Ascending aorta (tissue), 2 donors: ENCODE results near the gene APOLD1. TPM values are rescaled to one million over a fixed set of nuclear protein-coding genes. Genes with fewer than 3 reads are reported as not detected.

Experiments
- DNase-seq, 2 donors: peaks; one replicate each; pipeline ENCODE4 v3.0.0-alpha.2; 2019; ENCODE audit warnings: low spot score in 2 of 2
- H3K27ac ChIP-seq, 2 donors: fragments of 200-600 bp; sonication (generic); one replicate each; pipeline ENCODE4 v1.5.1; 2016 to 2017; ENCODE audit warnings: mild to moderate bottlenecking in 1 of 2
- H3K27me3 ChIP-seq: fragments of 200-600 bp; sonication (generic); one replicate; pipeline ENCODE4 v1.5.1; 2017
- H3K36me3 ChIP-seq, 2 donors: fragments of 200-600 bp; sonication (generic); one replicate each; pipeline ENCODE4 v1.5.1; 2016
- H3K4me1 ChIP-seq, 2 donors: fragments of 200-600 bp; sonication (generic); one replicate each; pipeline ENCODE4 v1.5.1; 2016 to 2017; ENCODE audit warnings: mild to moderate bottlenecking in 1 of 2
- H3K4me3 ChIP-seq, 2 donors: fragments of 200-600 bp; sonication (generic); one replicate each; pipeline ENCODE4 v1.5.1; 2016 to 2017; ENCODE audit warnings: mild to moderate bottlenecking in 1 of 2
- H3K9me3 ChIP-seq, 2 donors: fragments of 200-600 bp; sonication (generic); one replicate each; pipeline ENCODE4 v1.5.1; 2016
- intact Hi-C: fragments of 100-400 bp; cut with DNase I; formaldehyde crosslinking; loops from one replicate; pipeline ENCODE4 v1.15.1; 2023
- total RNA-seq: library from RNA; depleted of rRNA; stranded (reverse); fragments of >200 nt; gene quantifications from one replicate; pipeline ENCODE4 v1.1.0, GENCODE V29; 2016
- TF ChIP-seq, protein P1 (sequence below), 3 experiments: fragments of 200-600 bp in 2 of 3; fragments of 450-650 bp in 1 of 3; sonication (generic) in 2 of 3; IDR thresholded peaks; one replicate each; pipeline ENCODE4 v1.5.1; 2016 to 2019; ENCODE audit warnings: antibody characterized with exemption in 3 of 3, mild to moderate bottlenecking in 1 of 3, moderate library complexity in 1 of 3

APOLD1 gene
- total RNA-seq, 1 donor from 2014 or later, result 189 TPM

DNA sequence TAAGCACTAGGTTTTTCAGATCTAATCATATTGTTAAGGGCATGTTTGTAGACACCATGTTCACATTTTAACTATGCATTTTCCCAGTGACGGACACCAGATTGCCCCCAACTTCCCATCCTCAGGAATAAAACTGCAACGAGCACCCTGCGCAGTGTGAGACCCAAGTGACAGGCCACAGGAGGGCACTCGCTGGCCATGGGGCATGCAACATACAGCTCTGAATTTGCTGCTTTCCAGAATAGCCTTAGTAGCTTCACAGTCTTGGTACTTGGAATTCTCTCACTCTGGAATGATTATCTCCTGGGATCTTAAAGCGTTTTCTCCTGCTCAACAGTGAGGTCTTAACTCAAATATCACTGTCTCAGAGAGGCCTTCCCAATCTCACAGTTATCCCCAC, 26.7 kb downstream of the APOLD1 start:
- H3K4me1 ChIP-seq, result peaks cover 5 to 10% of the 10 kb centered on the region in 2 donors
- H3K4me3 ChIP-seq, result no peak overlapping the region
- TF ChIP-seq, protein P1, sequence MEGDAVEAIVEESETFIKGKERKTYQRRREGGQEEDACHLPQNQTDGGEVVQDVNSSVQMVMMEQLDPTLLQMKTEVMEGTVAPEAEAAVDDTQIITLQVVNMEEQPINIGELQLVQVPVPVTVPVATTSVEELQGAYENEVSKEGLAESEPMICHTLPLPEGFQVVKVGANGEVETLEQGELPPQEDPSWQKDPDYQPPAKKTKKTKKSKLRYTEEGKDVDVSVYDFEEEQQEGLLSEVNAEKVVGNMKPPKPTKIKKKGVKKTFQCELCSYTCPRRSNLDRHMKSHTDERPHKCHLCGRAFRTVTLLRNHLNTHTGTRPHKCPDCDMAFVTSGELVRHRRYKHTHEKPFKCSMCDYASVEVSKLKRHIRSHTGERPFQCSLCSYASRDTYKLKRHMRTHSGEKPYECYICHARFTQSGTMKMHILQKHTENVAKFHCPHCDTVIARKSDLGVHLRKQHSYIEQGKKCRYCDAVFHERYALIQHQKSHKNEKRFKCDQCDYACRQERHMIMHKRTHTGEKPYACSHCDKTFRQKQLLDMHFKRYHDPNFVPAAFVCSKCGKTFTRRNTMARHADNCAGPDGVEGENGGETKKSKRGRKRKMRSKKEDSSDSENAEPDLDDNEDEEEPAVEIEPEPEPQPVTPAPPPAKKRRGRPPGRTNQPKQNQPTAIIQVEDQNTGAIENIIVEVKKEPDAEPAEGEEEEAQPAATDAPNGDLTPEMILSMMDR (IDR thresholded peaks at IDR 0.05), result no peak
- no peaks in the 10 kb centered on the region for H3K27me3 ChIP-seq
- DNase-seq, result peak in 1 of 2 donors; percentile 57
- intact Hi-C loops, result loop anchor here (10.0 kb wide), 1 partner anchor 293 kb away; the partner anchor contains the start of gene GSG1
- no peaks in the 10 kb centered on the region for H3K9me3 ChIP-seq
- H3K36me3 ChIP-seq, result no peaks in the 10 kb centered on the region
- H3K27ac ChIP-seq, result no peak overlapping the region

DNA sequence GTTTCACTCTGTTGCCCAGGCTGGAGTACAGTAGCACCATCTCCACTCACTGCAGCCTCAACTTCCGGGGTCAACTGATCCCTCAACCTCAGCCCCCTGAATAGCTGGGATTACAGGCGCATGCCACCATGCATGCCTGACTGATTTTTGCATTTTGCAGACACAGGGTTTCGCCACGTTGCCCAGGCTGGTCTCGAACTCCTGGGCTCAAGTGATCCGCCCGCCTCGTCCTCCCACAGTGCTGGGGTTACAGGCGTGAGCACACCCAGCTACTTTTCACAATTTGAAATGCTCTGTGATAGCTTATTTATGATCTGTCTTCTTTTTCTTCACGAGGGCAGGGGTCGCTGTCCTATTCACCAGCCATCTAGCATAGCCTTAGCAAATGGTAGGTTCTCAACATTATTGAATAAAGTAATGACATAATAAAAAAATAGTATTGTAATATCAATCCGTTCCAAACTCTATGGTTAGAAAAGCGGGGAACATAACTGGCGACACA, 27.2 kb downstream of the APOLD1 start:
- Histone ChIP-seq H3K9me3 (no peaks in the 10 kb centered on the region), H3K36me3 (no peaks in the 10 kb centered on the region), H3K27me3 (no peaks in the 10 kb centered on the region), H3K4me1 (peaks cover 5 to 10% of the 10 kb centered on the region in 2 donors), H3K4me3 (no peak overlapping the region), H3K27ac (no peak overlapping the region)
- intact Hi-C loops, result loop anchor here (1.0 to 10.0 kb wide), 2 partner anchors 24 to 292 kb away; partner anchors contain the start of gene GSG1
- peak in 1 of 2 donors; percentile 49 for DNase-seq
- TF ChIP-seq, protein P1 (IDR thresholded peaks at IDR 0.05), result no peak

DNA sequence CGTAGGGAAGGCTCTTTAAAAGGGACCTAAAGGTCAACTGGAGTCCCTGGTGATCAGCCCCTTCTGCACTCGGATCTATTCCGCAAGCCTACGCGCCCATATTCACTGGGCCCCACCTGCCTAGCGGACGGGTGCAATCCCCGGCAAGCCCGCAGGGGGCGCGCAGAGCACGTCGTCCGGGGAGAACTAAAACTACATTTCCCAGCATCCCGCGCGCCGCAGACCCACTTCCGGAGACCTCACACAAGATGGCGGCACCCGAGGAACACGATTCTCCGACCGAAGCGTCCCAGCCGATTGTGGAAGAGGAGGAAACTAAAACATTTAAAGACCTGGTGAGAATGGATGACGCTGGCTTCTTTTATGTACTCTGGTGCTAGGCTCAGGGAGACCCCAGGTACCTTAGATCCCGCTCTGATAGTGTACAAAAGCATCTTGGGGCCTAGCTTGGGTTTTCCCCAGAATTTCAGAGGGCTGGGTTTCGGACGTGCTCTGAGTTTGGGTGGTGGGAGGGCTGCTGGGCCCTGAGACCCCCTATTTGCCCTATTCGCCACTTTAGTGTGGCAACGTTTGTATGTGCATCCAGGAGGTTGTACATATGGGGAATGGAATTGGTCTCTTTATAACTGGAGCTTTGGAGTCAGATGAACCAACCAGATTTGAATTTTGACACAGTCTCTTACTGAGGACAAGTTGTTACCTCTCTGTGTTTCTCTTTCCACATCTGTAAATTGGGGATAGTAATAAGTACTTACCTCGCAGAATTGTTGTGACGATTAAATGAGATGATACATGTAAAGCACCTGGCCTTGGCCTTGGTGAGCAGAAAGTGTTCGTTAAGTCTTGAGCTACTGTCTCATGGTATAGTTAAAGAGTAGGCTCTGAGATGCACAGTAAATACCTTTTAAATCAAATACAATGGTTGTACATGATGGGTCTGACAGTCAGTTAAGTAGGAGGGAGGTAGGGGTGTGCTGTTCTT, 28.0 kb downstream of the APOLD1 start, which contains the start of gene DDX47:
Gene DDX47, plus strand, starts transcription at position 227 of the 982 bp plus-strand sequence. Its CDS starts 22 bp downstream, at position 249.
- peak; percentile 79 to 98 for DNase-seq
- Histone ChIP-seq H3K9me3 (no peaks in the 10 kb centered on the region), H3K4me1 (peaks cover 5 to 10% of the 10 kb centered on the region in 2 donors), H3K27me3 (no peaks in the 10 kb centered on the region), H3K27ac (peak within 1 kb of the TSS; percentile 59 to 61), H3K36me3 (no peaks in the 10 kb centered on the region), H3K4me3 (peak within 1 kb of the TSS; percentile 76 to 90)
- TF ChIP-seq, protein P1 (IDR thresholded peaks at IDR 0.05), result peak; percentile 95 to 98 (median 97)
- intact Hi-C loops, result loop anchor here (1.0 to 10.0 kb wide), 2 partner anchors 25 to 291 kb away; partner anchors contain the start of gene GSG1

DNA sequence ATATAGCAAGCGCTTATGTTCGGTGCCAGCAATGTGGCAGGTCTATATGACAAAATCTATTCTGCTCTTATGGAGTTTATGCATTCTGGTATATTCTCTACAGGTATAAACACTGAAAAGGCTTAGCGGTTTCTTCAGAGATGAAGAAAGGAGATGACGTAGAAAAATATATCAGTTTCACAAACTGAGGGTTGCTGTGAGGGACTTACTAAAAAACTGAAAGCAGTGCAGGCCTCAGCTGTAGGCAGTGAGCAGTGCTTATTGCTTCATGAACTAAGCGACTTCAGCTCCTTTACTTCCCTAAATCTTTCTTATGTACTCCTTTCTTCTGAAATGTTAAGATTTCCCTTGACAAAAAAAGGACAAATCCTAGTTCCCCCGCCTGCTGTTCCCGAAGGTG, 32.2 kb downstream of the APOLD1 start:
- H3K4me3 ChIP-seq, result no peak overlapping the region
- no peak for DNase-seq
- no peaks in the 10 kb centered on the region for H3K9me3 ChIP-seq
- H3K27me3 ChIP-seq, result no peaks in the 10 kb centered on the region
- no peak overlapping the region for H3K27ac ChIP-seq
- peaks cover 5 to 17% of the 10 kb centered on the region in 2 donors for H3K4me1 ChIP-seq
- TF ChIP-seq, protein P1 (IDR thresholded peaks at IDR 0.05), result no peak
- intact Hi-C loops, result loop anchor here (10.0 kb wide), 1 partner anchor 287 kb away; the partner anchor contains the start of gene GSG1
- peaks cover 4 to 17% of the 10 kb centered on the region in 2 donors for H3K36me3 ChIP-seq

DNA sequence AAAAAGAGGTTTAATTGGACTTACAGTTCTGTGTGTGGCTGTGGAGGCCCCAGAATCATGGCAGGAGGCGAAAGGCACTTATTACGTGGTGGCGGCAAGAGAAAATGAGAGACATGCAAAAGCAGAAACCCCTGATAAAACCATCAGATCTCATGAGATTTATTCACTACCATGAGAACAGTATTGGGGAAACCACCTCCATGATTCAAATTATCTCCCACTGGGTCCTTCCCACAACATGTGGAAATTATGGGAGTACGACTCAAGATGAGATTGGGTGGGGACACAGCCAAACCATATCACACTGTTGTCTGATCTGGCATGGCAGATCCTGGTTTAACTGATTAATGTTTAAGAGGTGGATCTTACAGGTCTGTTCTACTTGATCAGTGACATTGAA, 33.2 kb downstream of the APOLD1 start:
- no peak overlapping the region for H3K4me3 ChIP-seq
- H3K36me3 ChIP-seq, result peaks cover 13 to 28% of the 10 kb centered on the region in 2 donors
- peaks cover 5 to 16% of the 10 kb centered on the region in 2 donors for H3K4me1 ChIP-seq
- no peaks in the 10 kb centered on the region for H3K9me3 ChIP-seq
- no peaks in the 10 kb centered on the region for H3K27me3 ChIP-seq
- TF ChIP-seq, protein P1 (IDR thresholded peaks at IDR 0.05), result no peak
- DNase-seq, result no peak
- peak overlapping the region; percentile 68 to 79 for H3K27ac ChIP-seq
- intact Hi-C loops, result loop anchor here (10.0 kb wide), 1 partner anchor 286 kb away; the partner anchor contains the start of gene GSG1
